HG03280 (cell line): ENCODE data around the gene CWC27.

ENCODE experiments used
- ATAC-seq: cut with Tn5 transposase; IDR thresholded peaks from one replicate; pipeline ENCODE4 v1.9.1; 2021; ENCODE audit warnings: mild to moderate bottlenecking, moderate library complexity; ENCODE audit not compliant: unreplicated experiment

The CWC27 gene

GRCh38 chr5:64971990-64972389, 203.3 kb downstream of the CWC27 start:
- ATAC-seq, result no peak

- no peak for ATAC-seq
Observed at GRCh38 chr5:64972591-64972990, 203.9 kb downstream of the CWC27 start.

GRCh38 chr5:64973215-64973614, 204.5 kb downstream of the CWC27 start:
- ATAC-seq, result no peak

GRCh38 chr5:64977779-64978178, 209.0 kb downstream of the CWC27 start:
- ATAC-seq, result no peak

GRCh38 chr5:64978546-64978945, 209.8 kb downstream of the CWC27 start:
- no peak for ATAC-seq

- no peak for ATAC-seq
Observed at GRCh38 chr5:64979531-64979930, 210.8 kb downstream of the CWC27 start.

GRCh38 chr5:64980176-64980575, 211.4 kb downstream of the CWC27 start:
- ATAC-seq, result no peak

GRCh38 chr5:64987768-64988167, 219.0 kb downstream of the CWC27 start:
- no peak for ATAC-seq

GRCh38 chr5:65009207-65009606, 240.5 kb downstream of the CWC27 start:
- no peak for ATAC-seq

- no peak for ATAC-seq
Observed at GRCh38 chr5:65010841-65011240, 242.1 kb downstream of the CWC27 start.

GRCh38 chr5:65012301-65012892, 243.7 kb downstream of the CWC27 start:
- no peak for ATAC-seq

- ATAC-seq, result no peak
Observed at GRCh38 chr5:65013166-65013565, 244.4 kb downstream of the CWC27 start.

GRCh38 chr5:65014769-65015168, 246.0 kb downstream of the CWC27 start:
- ATAC-seq, result no peak

- ATAC-seq, result no peak
Observed at GRCh38 chr5:65015767-65016166, 247.0 kb downstream of the CWC27 start.

- ATAC-seq, result no peak
Observed at GRCh38 chr5:65017636-65018035, 248.9 kb downstream of the CWC27 start.

- no peak for ATAC-seq
Observed at GRCh38 chr5:65018763-65019162, 250.0 kb downstream of the CWC27 start.

- no peak for ATAC-seq
Observed at GRCh38 chr5:65020492-65020891, 251.8 kb downstream of the CWC27 start.

GRCh38 chr5:65021527-65022226, 252.9 kb downstream of the CWC27 start:
- no peak for ATAC-seq

- ATAC-seq, result no peak
Observed at GRCh38 chr5:65022932-65023331, 254.2 kb downstream of the CWC27 start.

GRCh38 chr5:65024681-65025080, 256.0 kb downstream of the CWC27 start:
- no peak for ATAC-seq

GRCh38 chr5:65026816-65027548, 258.3 kb downstream of the CWC27 start:
- no peak for ATAC-seq

- no peak for ATAC-seq
Observed at GRCh38 chr5:65029178-65029577, 260.4 kb downstream of the CWC27 start.
